ENCODE data around the gene IGFBP4.

IGFBP4 gene

GRCh38 chr17:40458851-40459482 lies 15.7 kb downstream of the IGFBP4 start:
- ChIA-PET POLR2A (interaction anchor here (0.8 to 2.1 kb wide), 6 partner anchors 8 to 93 kb away, joined by 3 to 13 read pairs (median 5); partner anchors contain the start of gene TOP2A), CTCF (interaction anchor here (1.4 to 5.0 kb wide), 5 partner anchors 9 to 103 kb away, joined by 3 to 27 read pairs (median 9); no protein-coding TSS in a partner anchor)
- H3K4me3 ChIP-seq (ENCODE audit: low read depth, low read length), result no peak overlapping the region
- DNase-seq (ENCODE audit: low read depth, low spot score), result no peak
- no peak for TF ChIP-seq CTCF (IDR thresholded peaks at IDR 0.05; ENCODE audit: insufficient read depth, low read length, missing control alignments)

GRCh38 chr17:40459636-40460603 lies 16.7 kb downstream of the IGFBP4 start:
- ChIA-PET POLR2A (interaction anchor here (0.8 to 1.6 kb wide), 2 partner anchors 9 to 27 kb away, joined by 3 read pairs; no protein-coding TSS in a partner anchor), CTCF (interaction anchor here (1.9 to 5.0 kb wide), 3 partner anchors 10 to 73 kb away, joined by 9 to 27 read pairs (median 18); no protein-coding TSS in a partner anchor)
- no peak for TF ChIP-seq CTCF (IDR thresholded peaks at IDR 0.05; ENCODE audit: insufficient read depth, low read length, missing control alignments)

GRCh38 chr17:40460604-40460967 lies 17.3 kb downstream of the IGFBP4 start:
- no peak overlapping the region for H3K4me3 ChIP-seq (ENCODE audit: low read depth, low read length)
- no peak for DNase-seq (ENCODE audit: low read depth, low spot score)
- POLR2A ChIA-PET, result interaction anchor here (1.6 kb wide), 1 partner anchor 9 kb away, joined by 3 read pairs; no protein-coding TSS in a partner anchor
- no peak for TF ChIP-seq CTCF (IDR thresholded peaks at IDR 0.05; ENCODE audit: insufficient read depth, low read length, missing control alignments)
- CTCF ChIA-PET, result interaction anchor here (1.2 to 5.0 kb wide), 5 partner anchors 10 to 73 kb away, joined by 3 to 27 read pairs (median 9); no protein-coding TSS in a partner anchor

More at GRCh38 chr17:40459636-40460603, 16.7 kb downstream of the IGFBP4 start:
- DNase-seq (ENCODE audit: low read depth, low spot score), result no peak
- no peak overlapping the region for H3K4me3 ChIP-seq (ENCODE audit: low read depth, low read length)

GRCh38 chr17:40460968-40461731 lies 17.9 kb downstream of the IGFBP4 start:
- H3K4me3 ChIP-seq (ENCODE audit: low read depth, low read length), result no peak overlapping the region
- TF ChIP-seq CTCF (IDR thresholded peaks at IDR 0.05; ENCODE audit: insufficient read depth, low read length, missing control alignments), result no peak
- ChIA-PET CTCF (interaction anchor here (0.8 to 5.0 kb wide), 7 partner anchors 10 to 99 kb away, joined by 3 to 27 read pairs (median 7); no protein-coding TSS in a partner anchor), POLR2A (no interaction called here)
- DNase-seq (ENCODE audit: low read depth, low spot score), result no peak

- CTCF ChIA-PET, result interaction anchor here (0.8 to 5.0 kb wide), 7 partner anchors 9 to 99 kb away, joined by 3 to 27 read pairs (median 4); no protein-coding TSS in a partner anchor
- POLR2A ChIA-PET, result interaction anchor here (1.1 kb wide), 1 partner anchor 72 kb away, joined by 3 read pairs; no protein-coding TSS in a partner anchor
- no peak for TF ChIP-seq CTCF (IDR thresholded peaks at IDR 0.05; ENCODE audit: insufficient read depth, low read length, missing control alignments)
- no peak for DNase-seq (ENCODE audit: low read depth, low spot score)
- no peak overlapping the region for H3K4me3 ChIP-seq (ENCODE audit: low read depth, low read length)
Observed at GRCh38 chr17:40461732-40462342, 18.6 kb downstream of the IGFBP4 start.
